BJ (cell line): Measurements from ENCODE around the gene TGIF2. TPM values are rescaled to one million over a fixed set of nuclear protein-coding genes. Genes with fewer than 3 reads are reported as not detected.

Experiments used
- CTCF ChIA-PET: fragments of 350-600 bp; formaldehyde crosslinking; extraction: SDS; loops from one replicate; lab custom pipeline; 2021; ENCODE audit warnings: antibody characterized with exemption, inconsistent platforms; lab: Yijun Ruan, JAX
- POLR2A ChIA-PET: fragments of 300-600 bp; sonication (Branson Sonifier 250); formaldehyde crosslinking; extraction: SDS; loops from one replicate; lab custom pipeline; 2021; ENCODE audit warnings: antibody characterized with exemption; lab: Charles Lee
- DNase-seq: peaks from one replicate; pipeline ENCODE4 v3.0.0-alpha.2; 2011; ENCODE audit warnings: low read depth
- H3K27me3 ChIP-seq: 2 replicates; pipeline ENCODE4 v1.6.0; 2011; ENCODE audit warnings: low read length; ENCODE audit not compliant: control insufficient read depth, insufficient read depth
- H3K36me3 ChIP-seq: 2 replicates; pipeline ENCODE4 v1.5.1; 2011; ENCODE audit warnings: low read length; ENCODE audit not compliant: control insufficient read depth, insufficient read depth
- H3K4me3 ChIP-seq: 2 replicates; pipeline ENCODE4 v1.5.1; 2011; ENCODE audit warnings: low read depth, mild to moderate bottlenecking, control low read depth, low read length
- polyA plus RNA-seq: library from polyadenylated mRNA; depleted of rRNA; stranded (reverse); fragments of >200 nt; gene quantifications from 2 replicates; pipeline ENCODE4 v1.2.3, GENCODE V29; 2011
- TF ChIP-seq, protein P1 (sequence below): IDR thresholded peaks from 2 replicates; pipeline ENCODE4 v1.5.1; 2011; ENCODE audit warnings: low read depth, mild to moderate bottlenecking, control low read depth, inconsistent platforms, low read length, moderate library complexity; ENCODE audit not compliant: insufficient read depth

TGIF2 gene
- polyA plus RNA-seq, 1 experiment, result 10.8 TPM

DNA sequence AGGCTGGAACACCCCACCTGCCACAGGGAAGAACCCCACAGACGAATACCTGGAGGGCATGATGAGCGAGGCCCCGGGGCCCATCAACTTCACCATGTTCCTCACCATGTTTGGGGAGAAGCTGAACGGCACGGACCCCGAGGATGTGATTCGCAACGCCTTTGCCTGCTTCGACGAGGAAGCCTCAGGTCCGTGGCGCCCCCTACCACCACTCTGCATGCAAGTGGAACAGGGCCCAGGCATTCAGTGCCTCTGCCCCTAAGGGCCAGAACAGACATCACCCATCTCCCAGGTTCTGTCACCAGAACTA is 25.4 kb upstream of the TGIF2 start:
- peaks cover 41% of the 10 kb centered on the region for H3K36me3 ChIP-seq
- TF ChIP-seq, protein P1, sequence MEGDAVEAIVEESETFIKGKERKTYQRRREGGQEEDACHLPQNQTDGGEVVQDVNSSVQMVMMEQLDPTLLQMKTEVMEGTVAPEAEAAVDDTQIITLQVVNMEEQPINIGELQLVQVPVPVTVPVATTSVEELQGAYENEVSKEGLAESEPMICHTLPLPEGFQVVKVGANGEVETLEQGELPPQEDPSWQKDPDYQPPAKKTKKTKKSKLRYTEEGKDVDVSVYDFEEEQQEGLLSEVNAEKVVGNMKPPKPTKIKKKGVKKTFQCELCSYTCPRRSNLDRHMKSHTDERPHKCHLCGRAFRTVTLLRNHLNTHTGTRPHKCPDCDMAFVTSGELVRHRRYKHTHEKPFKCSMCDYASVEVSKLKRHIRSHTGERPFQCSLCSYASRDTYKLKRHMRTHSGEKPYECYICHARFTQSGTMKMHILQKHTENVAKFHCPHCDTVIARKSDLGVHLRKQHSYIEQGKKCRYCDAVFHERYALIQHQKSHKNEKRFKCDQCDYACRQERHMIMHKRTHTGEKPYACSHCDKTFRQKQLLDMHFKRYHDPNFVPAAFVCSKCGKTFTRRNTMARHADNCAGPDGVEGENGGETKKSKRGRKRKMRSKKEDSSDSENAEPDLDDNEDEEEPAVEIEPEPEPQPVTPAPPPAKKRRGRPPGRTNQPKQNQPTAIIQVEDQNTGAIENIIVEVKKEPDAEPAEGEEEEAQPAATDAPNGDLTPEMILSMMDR, result peak; percentile 24
- H3K27me3 ChIP-seq, result no peaks in the 10 kb centered on the region
- DNase-seq, result no peak
- ChIA-PET POLR2A (no interaction called here), CTCF (interaction anchor here (1.5 kb wide), 1 partner anchor 345 kb away, joined by 4 read pairs; no protein-coding TSS in a partner anchor)
- no peak overlapping the region for H3K4me3 ChIP-seq

DNA sequence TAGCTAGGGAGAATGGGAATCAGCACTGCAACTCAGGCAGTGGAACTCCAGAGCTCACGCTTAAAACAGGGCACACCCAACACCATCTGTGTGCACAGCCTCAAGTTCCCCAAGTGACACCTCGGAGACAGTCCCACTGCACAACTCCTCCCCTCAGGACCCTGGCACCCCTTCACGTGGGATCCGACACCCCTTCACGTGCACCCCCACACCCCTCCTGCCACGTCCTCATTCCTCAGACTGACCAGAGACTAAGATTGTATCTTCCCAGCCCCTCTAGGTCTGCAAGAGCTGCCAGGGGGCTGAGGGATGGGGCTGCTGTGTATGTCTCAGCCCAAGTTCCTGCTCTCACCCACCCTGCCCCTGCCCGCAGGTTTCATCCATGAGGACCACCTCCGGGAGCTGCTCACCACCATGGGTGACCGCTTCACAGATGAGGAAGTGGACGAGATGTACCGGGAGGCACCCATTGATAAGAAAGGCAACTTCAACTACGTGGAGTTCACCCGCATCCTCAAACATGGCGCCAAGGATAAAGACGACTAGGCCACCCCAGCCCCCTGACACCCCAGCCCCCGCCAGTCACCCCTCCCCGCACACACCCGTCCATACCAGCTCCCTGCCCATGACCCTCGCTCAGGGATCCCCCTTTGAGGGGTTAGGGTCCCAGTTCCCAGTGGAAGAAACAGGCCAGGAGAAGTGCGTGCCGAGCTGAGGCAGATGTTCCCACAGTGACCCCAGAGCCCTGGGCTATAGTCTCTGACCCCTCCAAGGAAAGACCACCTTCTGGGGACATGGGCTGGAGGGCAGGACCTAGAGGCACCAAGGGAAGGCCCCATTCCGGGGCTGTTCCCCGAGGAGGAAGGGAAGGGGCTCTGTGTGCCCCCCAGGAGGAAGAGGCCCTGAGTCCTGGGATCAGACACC is 24.4 kb upstream of the TGIF2 start:
- TF ChIP-seq, protein P1, result no peak
- POLR2A ChIA-PET, result interaction anchor here (0.6 kb wide), 1 partner anchor 57 kb away, joined by 3 read pairs; no protein-coding TSS in a partner anchor
- DNase-seq, result no peak
- Histone ChIP-seq H3K27me3 (no peaks in the 10 kb centered on the region), H3K36me3 (peaks cover 39% of the 10 kb centered on the region), H3K4me3 (no peak overlapping the region)
- CTCF ChIA-PET, result no interaction called here

DNA sequence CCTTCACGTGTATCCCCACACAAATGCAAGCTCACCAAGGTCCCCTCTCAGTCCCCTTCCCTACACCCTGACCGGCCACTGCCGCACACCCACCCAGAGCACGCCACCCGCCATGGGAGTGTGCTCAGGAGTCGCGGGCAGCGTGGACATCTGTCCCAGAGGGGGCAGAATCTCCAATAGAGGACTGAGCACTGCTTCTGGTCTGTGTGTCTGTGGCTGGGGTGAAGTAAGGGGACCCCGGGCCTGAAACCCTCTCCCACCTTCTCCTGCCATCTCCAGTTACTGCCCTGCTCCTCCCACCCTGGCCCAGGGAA is 23.8 kb upstream of the TGIF2 start:
- Histone ChIP-seq H3K36me3 (peaks cover 38% of the 10 kb centered on the region), H3K4me3 (no peak overlapping the region), H3K27me3 (no peaks in the 10 kb centered on the region)
- ChIA-PET CTCF (interaction anchor here (2.0 kb wide), 1 partner anchor 56 kb away, joined by 7 read pairs; the partner anchor contains the start of gene RAB5IF), POLR2A (interaction anchor here (0.6 kb wide), 1 partner anchor 57 kb away, joined by 3 read pairs; no protein-coding TSS in a partner anchor)
- no peak for DNase-seq
- TF ChIP-seq, protein P1, result no peak

DNA sequence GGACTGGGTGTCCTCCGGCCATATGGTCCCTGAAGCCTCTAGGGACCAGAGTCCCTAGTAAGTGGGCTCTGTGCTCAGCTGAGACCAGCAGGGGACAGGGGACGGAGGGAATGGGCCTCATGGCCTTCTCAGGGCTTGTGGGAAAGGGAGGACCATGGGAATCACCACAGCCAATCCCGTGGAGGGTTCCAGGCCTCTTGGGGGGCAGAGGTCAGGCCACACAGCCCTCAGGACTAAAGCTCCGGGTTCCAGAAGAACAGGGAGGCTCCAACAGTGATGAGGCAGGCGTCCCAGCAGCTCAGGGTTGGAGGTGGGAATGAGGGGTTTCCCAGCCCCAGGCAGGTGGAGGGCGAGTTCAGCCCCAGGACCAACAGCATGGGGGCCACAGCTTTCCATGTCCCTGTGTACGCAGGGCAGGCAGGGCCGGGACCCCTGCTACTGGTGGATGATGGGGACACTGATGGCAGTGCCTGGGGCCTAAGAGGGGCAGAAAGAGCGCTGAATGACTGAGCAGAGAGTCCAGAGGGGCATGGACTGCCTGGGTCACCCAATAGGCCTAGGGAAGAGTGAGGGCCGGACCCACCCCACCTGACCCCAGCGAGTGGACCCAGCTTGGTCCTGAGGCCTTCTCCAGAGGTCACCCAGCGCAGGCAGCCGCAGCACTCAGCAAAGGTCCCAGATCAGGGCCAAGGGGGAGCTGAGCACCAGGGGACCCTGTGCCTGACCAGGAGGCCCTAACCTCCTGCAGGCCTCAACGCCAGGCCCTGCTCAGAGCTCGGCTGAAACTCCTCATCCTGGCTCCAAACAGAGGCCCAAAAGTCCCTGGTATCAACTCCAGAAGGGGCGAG is 23.2 kb upstream of the TGIF2 start:
- POLR2A ChIA-PET, result interaction anchor here (0.6 kb wide), 1 partner anchor 56 kb away, joined by 3 read pairs; no protein-coding TSS in a partner anchor

More for the DNA sequence above, 23.2 kb upstream of the TGIF2 start:
- CTCF ChIA-PET, result interaction anchor here (1.5 to 2.3 kb wide), 3 partner anchors 8 to 55 kb away, joined by 4 to 10 read pairs (median 7); partner anchors contain the start of genes RAB5IF and TGIF2
- no peak for DNase-seq
- Histone ChIP-seq H3K36me3 (peaks cover 34% of the 10 kb centered on the region), H3K4me3 (no peak overlapping the region), H3K27me3 (no peaks in the 10 kb centered on the region)
- TF ChIP-seq, protein P1, result no peak
